Upper lobe of left lung (tissue), 6 donors: ENCODE data around the gene RIMS1. TPM values are rescaled to one million over a fixed set of nuclear protein-coding genes. Genes with fewer than 3 reads are reported as not detected.

ENCODE experiments used
- ATAC-seq, 2 donors: fragments of 200-7000 bp; cut with Tn5 transposase; one replicate each; pipeline ENCODE4 v1.9.1; 2022; ENCODE audit warnings: mild to moderate bottlenecking in 2 of 2, moderate library complexity in 2 of 2; ENCODE audit not compliant: low FRiP score in 2 of 2
- DNase-seq, 2 donors: peaks; one replicate each; pipeline ENCODE4 v3.0.0-alpha.2; 2019 to 2020
- H3K27ac ChIP-seq, 4 donors: fragments of 200-600 bp; sonication (generic); one replicate each; pipeline ENCODE4 v1.5.1; 2016 to 2019
- H3K27me3 ChIP-seq, 4 donors: fragments of 200-600 bp; sonication (generic); one replicate each; pipeline ENCODE4 v1.5.1; 2017 to 2019
- H3K36me3 ChIP-seq, 4 donors: fragments of 200-600 bp; sonication (generic); one replicate each; pipeline ENCODE4 v1.5.1; 2016 to 2019
- H3K4me1 ChIP-seq, 4 donors: fragments of 200-600 bp; sonication (generic); one replicate each; pipeline ENCODE4 v1.5.1; 2018 to 2019
- H3K4me3 ChIP-seq, 4 donors: fragments of 200-600 bp; sonication (generic); one replicate each; pipeline ENCODE4 v1.5.1; 2017 to 2019; ENCODE audit warnings: mild to moderate bottlenecking in 2 of 4, moderate library complexity in 1 of 4
- H3K9me3 ChIP-seq, 4 donors: fragments of 200-600 bp; sonication (generic); one replicate each; pipeline ENCODE4 v1.5.1; 2018 to 2019
- CTCF ChIP-seq, 6 experiments: fragments of 450-650 bp in 4 of 6; fragments of 200-600 bp in 2 of 6; sonication (generic) in 2 of 6; IDR thresholded peaks; one replicate each; pipeline ENCODE4 v1.5.1; 2016 to 2019; ENCODE audit warnings: antibody characterized with exemption in 6 of 6
- EP300 ChIP-seq, 4 donors: sonication (generic); formaldehyde crosslinking; IDR thresholded peaks; one replicate each; pipeline ENCODE4 v1.5.1; 2017; ENCODE audit warnings: antibody characterized with exemption in 4 of 4, control low read depth in 2 of 4
- POLR2A ChIP-seq, 4 donors: fragments of 450-650 bp; IDR thresholded peaks; one replicate each; pipeline ENCODE4 v1.5.1; 2016 to 2017; ENCODE audit warnings: antibody characterized with exemption in 4 of 4, mild to moderate bottlenecking in 2 of 4
- POLR2AphosphoS5 ChIP-seq, 2 donors: sonication (generic); formaldehyde crosslinking; IDR thresholded peaks; one replicate each; pipeline ENCODE4 v1.5.1; 2017; ENCODE audit warnings: antibody characterized with exemption in 2 of 2
- WGBS, 2 donors: methylation state at CpG; one replicate each; pipeline ENCODE4 v1.1.5; 2017 to 2018; 5-methylcytosine and 5-hydroxymethylcytosine counted together
- total RNA-seq, 6 donors: library from RNA; depleted of rRNA in 4 of 6; stranded (reverse); fragments of >200 nt in 4 of 6; gene quantifications; one replicate each; pipeline versions ENCODE4 v1.1.0 to v1.2.1, GENCODE V29; 2016 to 2021
- donor health status: DM: no; HTN: no; CAD: no; lungs with moderate emphysema.
- donor health status: DM: no; HTN: yes; CAD: no; lungs with severe emphysema.

RIMS1 gene
- total RNA-seq, 6 donors from 2014 or later = 1.0 to 4.1 (median 2.7) TPM

- H3K27me3 ChIP-seq = no peaks in the 10 kb centered on the region
- no peak for DNase-seq
- TF ChIP-seq CTCF (IDR thresholded peaks at IDR 0.05) = no peak
- no peak for TF ChIP-seq POLR2A (IDR thresholded peaks at IDR 0.05)
- no peak for TF ChIP-seq POLR2AphosphoS5 (IDR thresholded peaks at IDR 0.05)
- TF ChIP-seq EP300 (IDR thresholded peaks at IDR 0.05) = no peak
- no peak overlapping the region for H3K4me3 ChIP-seq
- H3K36me3 ChIP-seq = no peaks in the 10 kb centered on the region
- H3K27ac ChIP-seq = no peak overlapping the region
- no peak for ATAC-seq
- H3K4me1 ChIP-seq = no peaks in the 10 kb centered on the region
- no peaks in the 10 kb centered on the region for H3K9me3 ChIP-seq
These were observed 7.3 kb upstream of the RIMS1 start for GRCh38 chr6:71879016-71879415.

DNA sequence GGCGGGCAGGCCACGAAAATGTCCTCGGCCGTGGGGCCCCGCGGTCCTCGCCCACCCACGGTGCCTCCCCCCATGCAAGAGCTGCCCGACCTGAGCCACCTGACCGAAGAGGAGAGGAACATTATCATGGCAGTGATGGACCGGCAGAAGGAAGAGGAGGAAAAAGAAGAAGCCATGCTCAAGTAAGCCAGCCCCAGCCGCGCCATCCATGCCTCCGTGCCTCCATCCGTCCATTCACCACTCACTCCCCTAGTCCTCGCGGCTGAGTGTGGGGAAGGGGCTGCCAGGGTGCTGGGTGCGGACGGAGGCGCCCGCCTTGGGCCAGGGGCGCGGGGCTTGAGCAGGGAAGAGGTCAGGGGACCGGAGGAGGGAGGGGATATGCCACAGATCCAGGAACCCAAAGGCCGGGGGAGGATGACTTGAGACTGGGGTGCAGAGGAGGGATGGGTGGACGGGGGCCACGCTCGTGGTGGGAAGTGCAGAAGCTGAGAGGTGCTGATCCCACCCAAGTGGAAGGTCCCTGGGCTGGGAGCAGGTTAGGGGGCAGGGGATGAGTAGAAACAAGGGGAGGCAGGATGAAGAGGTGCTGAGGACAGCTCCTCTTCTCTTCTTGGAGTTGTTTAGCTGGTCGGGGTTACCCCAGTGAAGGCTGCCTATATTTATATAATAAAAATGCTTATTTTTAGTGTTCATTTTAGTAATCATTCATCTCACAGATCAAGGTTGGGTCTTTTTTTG is 825 bp downstream of the RIMS1 start:
- 9% methylated on average over 23 to 29 of the region's 29 CpGs for WGBS, 2 donors
- H3K27ac ChIP-seq = no peak overlapping the region
- peak; percentile 21 to 66 for ATAC-seq

DNA sequence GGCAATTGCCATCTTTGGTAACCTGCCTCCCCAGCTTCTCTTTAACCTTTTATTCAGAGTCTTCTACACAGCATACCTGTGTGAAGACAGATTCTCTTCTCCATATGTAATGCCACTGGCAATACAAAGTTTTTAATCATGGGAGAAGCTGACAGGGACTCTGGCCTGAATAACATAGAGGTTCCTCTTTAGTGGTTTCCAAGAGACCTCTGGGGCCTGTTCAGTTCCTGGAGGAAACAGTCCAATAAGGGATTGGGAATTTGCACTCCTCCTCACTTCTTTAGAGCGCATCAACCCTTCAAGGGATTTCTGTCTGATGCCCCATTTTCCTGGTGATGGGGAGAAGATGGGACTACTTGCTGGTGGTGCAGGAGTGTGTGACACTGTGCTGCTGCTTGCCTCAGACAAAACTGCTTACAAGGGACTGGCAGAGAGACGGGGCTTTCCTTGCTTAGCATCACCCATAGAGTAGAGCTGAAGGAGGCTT is 1.4 kb downstream of the RIMS1 start:
- H3K36me3 ChIP-seq = no peaks in the 10 kb centered on the region
- no peaks in the 10 kb centered on the region for H3K9me3 ChIP-seq
- peaks cover 0 to 10% (median 4%) of the 10 kb centered on the region in 4 donors for H3K4me1 ChIP-seq
- WGBS, 2 donors = 69 to 83% methylated on average over 2 of the region's 2 CpGs
- DNase-seq = no peak
- H3K4me3 ChIP-seq = peak overlapping the region in 1 of 4 donors; percentile 58
- H3K27ac ChIP-seq = no peak overlapping the region
- peaks cover 0 to 6% (median 0%) of the 10 kb centered on the region in 4 donors for H3K27me3 ChIP-seq
- no peak for ATAC-seq
- no peak for TF ChIP-seq EP300 (IDR thresholded peaks at IDR 0.05)
- no peak for TF ChIP-seq CTCF (IDR thresholded peaks at IDR 0.05)
- TF ChIP-seq POLR2A (IDR thresholded peaks at IDR 0.05) = no peak
- TF ChIP-seq POLR2AphosphoS5 (IDR thresholded peaks at IDR 0.05) = no peak

More for the DNA sequence above, 825 bp downstream of the RIMS1 start:
- peak in 1 of 2 donors; percentile 59 for DNase-seq
- Histone ChIP-seq H3K27me3 (peaks cover 0 to 6% (median 0%) of the 10 kb centered on the region in 4 donors), H3K4me3 (peak overlapping the region in 3 of 4 donors; percentile 35 to 58 (median 50)), H3K36me3 (no peaks in the 10 kb centered on the region), H3K9me3 (no peaks in the 10 kb centered on the region), H3K4me1 (peaks cover 0 to 10% (median 4%) of the 10 kb centered on the region in 4 donors)
- TF ChIP-seq EP300 (IDR thresholded peaks at IDR 0.05) (no peak), POLR2AphosphoS5 (IDR thresholded peaks at IDR 0.05) (no peak), CTCF (IDR thresholded peaks at IDR 0.05) (no peak), POLR2A (IDR thresholded peaks at IDR 0.05) (no peak)

- Histone ChIP-seq H3K9me3 (no peaks in the 10 kb centered on the region), H3K36me3 (no peaks in the 10 kb centered on the region), H3K27me3 (peaks cover 0 to 6% (median 0%) of the 10 kb centered on the region in 4 donors), H3K27ac (peak overlapping the region in 1 of 4 donors; percentile 10), H3K4me3 (peak overlapping the region in 1 of 4 donors; percentile 58), H3K4me1 (peaks cover 0 to 10% (median 6%) of the 10 kb centered on the region in 4 donors)
- WGBS, 2 donors = 60 to 67% methylated on average over 5 to 7 of the region's 7 CpGs
- ATAC-seq (no peak), DNase-seq (no peak)
- TF ChIP-seq POLR2A (IDR thresholded peaks at IDR 0.05) = no peak
- TF ChIP-seq CTCF (IDR thresholded peaks at IDR 0.05) = no peak
- TF ChIP-seq POLR2AphosphoS5 (IDR thresholded peaks at IDR 0.05) = no peak
These were observed 2.5 kb downstream of the RIMS1 start for GRCh38 chr6:71888756-71889340.
